ENCODE results near the gene TIMM13. TPM values are rescaled to one million over a fixed set of nuclear protein-coding genes. Genes with fewer than 3 reads are reported as not detected.
A peak's percentile ranks its signal among the peaks of the same experiment; 100 is the strongest.
"Not testable (repeated sequence)": the region's sequence is repeated elsewhere in the genome, so short reads cannot be mapped to it uniquely, and the experiment has no call there.

TIMM13 gene
- total and polyA plus RNA-seq, 9 of the 15 experiments (the other 6 are each of a cell fraction or from before 2014, with no cell fraction given), result 17.6 to 215 (median 71.8) TPM

- in situ Hi-C loops (cut with MboI) (loop anchor here (5.0 kb wide), 1 partner anchor 160 kb away; the partner anchor contains the start of genes PLEKHJ1 and SF3A2), intact Hi-C loops (cut with micrococcal nuclease) (loop anchor here (10.0 kb wide), 1 partner anchor 218 kb away; no protein-coding TSS in a partner anchor)
- H4K20me1 ChIP-seq (replicated peaks; ENCODE audit: control insufficient read depth, insufficient read depth, low read length); BruUV-seq (replicated peaks); ATAC-seq; H2AFZ ChIP-seq (ENCODE audit: low read depth, low read length); DNase-seq (ENCODE audit: extremely low read depth in 1 of 4, low spot score in 3 of 4); H3K27ac ChIP-seq (ENCODE audit: extremely low read depth, low read depth, low read length); FAIRE-seq; POLR2A ChIA-PET; H3K4me3 ChIP-seq; H3K27me3 ChIP-seq (ENCODE audit: control insufficient read depth in 2 of 2, insufficient read depth in 2 of 2, low read length in 2 of 2); H3K9me1 ChIP-seq (ENCODE audit: control insufficient read depth, insufficient read depth, low read length); H3K36me3 ChIP-seq (ENCODE audit: control insufficient read depth, insufficient read depth, low read length); H3K4me2 ChIP-seq (ENCODE audit: insufficient read depth, low read length); H3K9me3 ChIP-seq (replicated peaks; ENCODE audit: control insufficient read depth, insufficient read depth, low read depth, low read length); H3K9ac ChIP-seq (ENCODE audit: insufficient read depth in 1 of 2, low read depth in 2 of 2, low read length in 2 of 2); H3K79me2 ChIP-seq (ENCODE audit: control insufficient read depth, insufficient read depth, low read length): not testable (repeated sequence)
- 62% methylated on average over 7 of the region's 7 CpGs for WGBS (ENCODE audit: insufficient coverage, low coverage, missing lambda C conversion rate)
- H3K4me1 ChIP-seq (replicated peaks in 1 of 2; ENCODE audit: control insufficient read depth in 2 of 2, insufficient read depth in 2 of 2, low read length in 2 of 2), result peaks cover 0 to 22% of the 10 kb centered on the region in 2 experiments; a peak in 3 of 5 replicates
- TF ChIP-seq ZNF121 (CRISPR knock-in tag; conservative IDR thresholded peaks at IDR 0.05), result peak; percentile 70
- peak; percentile 30 for TF ChIP-seq ZNF146 (CRISPR knock-in tag; IDR thresholded peaks at IDR 0.05; ENCODE audit: unreplicated experiment)
- CTCF ChIA-PET (ENCODE audit: low intra/inter-chr PET ratio), result interaction anchor here (0.6 kb wide), 1 partner anchor 1450 kb away, joined by 4 read pairs; no protein-coding TSS in a partner anchor
Measured at GRCh38 chr19:2397173-2397572, 30.2 kb downstream of the TIMM13 start.

- ATAC-seq; H3K9me3 ChIP-seq (replicated peaks; ENCODE audit: control insufficient read depth, insufficient read depth, low read depth, low read length); H3K27me3 ChIP-seq (ENCODE audit: control insufficient read depth in 2 of 2, insufficient read depth in 2 of 2, low read length in 2 of 2); DNase-seq (ENCODE audit: extremely low read depth in 1 of 4, low spot score in 3 of 4); H3K4me3 ChIP-seq; POLR2A ChIA-PET; H2AFZ ChIP-seq (ENCODE audit: low read depth, low read length); H3K27ac ChIP-seq (ENCODE audit: extremely low read depth, low read depth, low read length); H3K9ac ChIP-seq (ENCODE audit: insufficient read depth in 1 of 2, low read depth in 2 of 2, low read length in 2 of 2); H4K20me1 ChIP-seq (replicated peaks; ENCODE audit: control insufficient read depth, insufficient read depth, low read length); BruUV-seq (replicated peaks); H3K9me1 ChIP-seq (ENCODE audit: control insufficient read depth, insufficient read depth, low read length); CTCF ChIA-PET (ENCODE audit: low intra/inter-chr PET ratio); FAIRE-seq; H3K4me2 ChIP-seq (ENCODE audit: insufficient read depth, low read length); H3K36me3 ChIP-seq (ENCODE audit: control insufficient read depth, insufficient read depth, low read length); H3K79me2 ChIP-seq (ENCODE audit: control insufficient read depth, insufficient read depth, low read length): not testable (repeated sequence)
- intact Hi-C loops (cut with micrococcal nuclease), result loop anchor here (10.0 kb wide), 1 partner anchor 219 kb away; no protein-coding TSS in a partner anchor
- peaks cover 0 to 17% of the 10 kb centered on the region in 2 experiments; a peak in 2 of 5 replicates for H3K4me1 ChIP-seq (replicated peaks in 1 of 2; ENCODE audit: control insufficient read depth in 2 of 2, insufficient read depth in 2 of 2, low read length in 2 of 2)
- in situ Hi-C loops (cut with MboI), result loop anchor here (5.0 kb wide), 1 partner anchor 158 kb away; the partner anchor contains the start of genes PLEKHJ1 and SF3A2
- 68% methylated on average over 16 of the region's 18 CpGs for WGBS (ENCODE audit: insufficient coverage, low coverage, missing lambda C conversion rate)
Measured at GRCh38 chr19:2395293-2395829, 32.0 kb downstream of the TIMM13 start.

All from K562 (cell line).